HL-60/S4 treated with retinoic acid at 250 ng/mL for 4 days and 3 days (cell line): ENCODE data around the gene CLIP1.
"Not testable (repeated sequence)": the region's sequence is repeated elsewhere in the genome, so short reads cannot be mapped to it uniquely, and the experiment has no call there.

ENCODE experiments used
- in situ Hi-C: fragments of 300-500 bp; cut with MboI; formaldehyde crosslinking; loops from 2 replicates; pipeline ENCODE4 v1.7.0; 2022; ENCODE audit warnings: low sequenced_read_pairs

CLIP1 gene

GRCh38 chr12:122362755-122363154 lies 59.7 kb downstream of the CLIP1 start:
- in situ Hi-C loops: no loop called here

GRCh38 chr12:122358403-122358802 lies 64.1 kb downstream of the CLIP1 start:
- in situ Hi-C loops: not testable (repeated sequence)

- in situ Hi-C loops: not testable (repeated sequence)
These were observed 64.9 kb downstream of the CLIP1 start for GRCh38 chr12:122357536-122357935.

- in situ Hi-C loops: not testable (repeated sequence)
These were observed 65.5 kb downstream of the CLIP1 start for GRCh38 chr12:122356991-122357390.

- in situ Hi-C loops: no loop called here
These were observed 66.3 kb downstream of the CLIP1 start for GRCh38 chr12:122356192-122356635.

GRCh38 chr12:122355706-122356105 lies 66.8 kb downstream of the CLIP1 start:
- in situ Hi-C loops: no loop called here

- in situ Hi-C loops: no loop called here
These were observed 67.4 kb downstream of the CLIP1 start for GRCh38 chr12:122354958-122355641.

- in situ Hi-C loops: no loop called here
These were observed 70.1 kb downstream of the CLIP1 start for GRCh38 chr12:122352394-122352793.

- in situ Hi-C loops: no loop called here
These were observed 72.2 kb downstream of the CLIP1 start for GRCh38 chr12:122350141-122350848.

- in situ Hi-C loops: no loop called here
These were observed 73.4 kb downstream of the CLIP1 start for GRCh38 chr12:122349078-122349477.

GRCh38 chr12:122348505-122348904 lies 74.0 kb downstream of the CLIP1 start:
- in situ Hi-C loops: no loop called here

GRCh38 chr12:122346054-122346453 lies 76.4 kb downstream of the CLIP1 start:
- in situ Hi-C loops: no loop called here

- in situ Hi-C loops: no loop called here
These were observed 77.4 kb downstream of the CLIP1 start for GRCh38 chr12:122345042-122345441.

- in situ Hi-C loops: no loop called here
These were observed 86.2 kb downstream of the CLIP1 start for GRCh38 chr12:122336015-122336946.

GRCh38 chr12:122333142-122334087 lies 89.1 kb downstream of the CLIP1 start:
- in situ Hi-C loops: no loop called here

GRCh38 chr12:122327494-122328385 lies 94.7 kb downstream of the CLIP1 start:
- in situ Hi-C loops: no loop called here

GRCh38 chr12:122327014-122327413 lies 95.5 kb downstream of the CLIP1 start:
- in situ Hi-C loops: no loop called here

GRCh38 chr12:122326586-122326985 lies 95.9 kb downstream of the CLIP1 start:
- in situ Hi-C loops: no loop called here

- in situ Hi-C loops: no loop called here
These were observed 99.0 kb downstream of the CLIP1 start for GRCh38 chr12:122323311-122324019.
